Measurements from ENCODE around the gene EDIL3. TPM values are rescaled to one million over a fixed set of nuclear protein-coding genes. Genes with fewer than 3 reads are reported as not detected.

Gene EDIL3
- total and polyA plus RNA-seq, 2 of the 13 experiments (the other 11 are each of a cell fraction or from before 2014, with no cell fraction given): 0.01 TPM; not detected in 1

GRCh38 chr5:84362061-84362720 is 22.5 kb downstream of the EDIL3 start (continued):
- TF ChIP-seq ZNF430 (CRISPR knock-in tag; IDR thresholded peaks at IDR 0.05) (no peak), SMARCE1 (IDR thresholded peaks at IDR 0.05; ENCODE audit: borderline replicate concordance) (no peak), ZNF337 (CRISPR knock-in tag; IDR thresholded peaks at IDR 0.05; ENCODE audit: borderline replicate concordance, low read depth) (no peak), ZNF432 (CRISPR knock-in tag; IDR thresholded peaks at IDR 0.05; ENCODE audit: borderline replicate concordance) (no peak), YY1 (IDR thresholded peaks at IDR 0.05; ENCODE audit: insufficient read depth, insufficient replicate concordance, low read depth, low read length) (no peak), ZNF253 (CRISPR knock-in tag; IDR thresholded peaks at IDR 0.05; ENCODE audit: borderline replicate concordance) (no peak), POLR2G (IDR thresholded peaks at IDR 0.05; ENCODE audit: low read depth, low read length) (no peak), TAF1 (CRISPR knock-in tag; IDR thresholded peaks at IDR 0.05) (no peak), ZNF207 (IDR thresholded peaks at IDR 0.05; ENCODE audit: borderline replicate concordance) (no peak), NR0B2 (CRISPR knock-in tag; IDR thresholded peaks at IDR 0.05) (no peak), HDAC1 (CRISPR knock-in tag; IDR thresholded peaks at IDR 0.05) (no peak)

- no TSS peak for BruUV-seq (replicated peaks)
- no peak for ATAC-seq
Measured at GRCh38 chr5:84361572-84361971, 23.1 kb downstream of the EDIL3 start.

More at GRCh38 chr5:84361572-84361971, 23.1 kb downstream of the EDIL3 start:
- Histone ChIP-seq H3K4me3 (replicated peaks in 1 of 3; ENCODE audit: insufficient read depth in 1 of 3, low read depth in 2 of 3, low read length in 3 of 3) (no peak overlapping the region), H3K9me3 (ENCODE audit: low read length) (no peaks in the 10 kb centered on the region), H4K20me1 (ENCODE audit: insufficient read depth, low read length) (no peaks in the 10 kb centered on the region), H3K4me2 (ENCODE audit: low read depth, low read length) (no peak overlapping the region), H3K9ac (ENCODE audit: insufficient read depth, low read depth, low read length) (no peak overlapping the region), H3K27me3 (ENCODE audit: control insufficient read depth in 1 of 2, insufficient read depth in 2 of 2, low read length in 2 of 2) (no peaks in the 10 kb centered on the region), H3K27ac (ENCODE audit: extremely low read length, insufficient read depth, low read length) (no peak overlapping the region), H3K79me2 (ENCODE audit: insufficient read depth, low read length) (no peaks in the 10 kb centered on the region), H2AFZ (ENCODE audit: low read length) (no peak overlapping the region), H3K4me1 (ENCODE audit: insufficient read depth, low read length) (no peaks in the 10 kb centered on the region), H3K36me3 (replicated peaks in 1 of 2; ENCODE audit: control insufficient read depth in 1 of 2, insufficient read depth in 2 of 2, low read length in 2 of 2) (no peaks in the 10 kb centered on the region)
- POLR2A ChIA-PET: no interaction called here
- intact Hi-C loops (cut with micrococcal nuclease; ENCODE audit: unreplicated experiment): no loop called here
- in situ Hi-C loops (cut with HindIII; ENCODE audit: extremely low pct_ligation_motif_present, low pct_unique_long_range_greater_than_20kb): no loop called here
- TF ChIP-seq HMGXB4 (CRISPR knock-in tag; IDR thresholded peaks at IDR 0.05; ENCODE audit: borderline replicate concordance in 1 of 2, low read depth in 1 of 2) (no peak), MAX (IDR thresholded peaks at IDR 0.05) (no peak)
- CTCF ChIA-PET (ENCODE audit: low intra/inter-chr PET ratio, low total read pairs): no interaction called here
- no peak for DNase-seq (ENCODE audit: low spot score)
- 0% methylated on average over 2 of the region's 2 CpGs for WGBS (ENCODE audit: low lambda C conversion rate)
- FAIRE-seq: no peak

Data from HepG2 (cell line).